Dedifferentiated amniotic fluid mesenchymal stem cell (primary cell): Measurements from ENCODE around the gene LRRC4C.
"Not testable (repeated sequence)": the region's sequence is repeated elsewhere in the genome, so short reads cannot be mapped to it uniquely, and the experiment has no call there.

Experiments
- DNase-seq: peaks from one replicate; pipeline ENCODE4 v3.0.0-alpha.2; 2016; ENCODE audit errors: extremely low spot score

LRRC4C gene

DNA sequence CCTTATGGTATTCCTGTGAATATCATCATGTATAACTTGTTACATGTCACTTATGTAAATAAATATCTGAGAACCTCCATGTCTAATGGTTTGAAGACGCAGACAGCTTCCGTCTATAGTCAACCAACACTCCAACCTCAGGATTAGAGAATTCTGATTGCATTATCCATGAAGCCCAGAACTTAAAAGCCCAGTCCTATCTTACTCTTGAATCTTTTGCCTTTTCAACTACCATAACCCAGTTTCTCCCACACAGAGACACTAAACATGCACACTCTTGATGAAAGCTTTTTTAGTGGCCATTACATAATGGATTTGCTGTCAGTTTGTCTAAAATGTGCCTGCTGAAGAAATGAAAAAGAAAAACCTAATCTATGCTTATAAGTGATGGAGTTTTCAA, 1219.2 kb downstream of the LRRC4C start:
- no peak for DNase-seq

DNA sequence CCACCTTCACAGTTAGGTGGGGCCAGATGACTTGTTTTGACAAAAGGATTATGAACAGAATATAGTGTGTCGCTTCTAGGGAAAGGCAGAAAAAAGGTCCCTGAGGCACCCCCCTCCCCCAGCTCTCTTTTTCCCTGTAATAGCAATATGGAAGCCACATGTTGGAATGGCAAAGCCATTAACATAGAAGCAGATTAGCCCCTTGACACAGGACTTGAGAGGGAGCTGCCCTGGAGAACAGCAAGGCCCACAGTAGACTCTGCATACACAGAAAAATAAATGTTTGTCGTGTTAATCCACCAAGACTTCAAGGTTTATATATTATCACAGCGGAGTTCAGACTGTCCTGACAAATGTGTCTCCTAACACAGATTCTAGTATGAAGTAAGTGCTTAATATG, 1222.9 kb downstream of the LRRC4C start:
- DNase-seq = no peak

DNA sequence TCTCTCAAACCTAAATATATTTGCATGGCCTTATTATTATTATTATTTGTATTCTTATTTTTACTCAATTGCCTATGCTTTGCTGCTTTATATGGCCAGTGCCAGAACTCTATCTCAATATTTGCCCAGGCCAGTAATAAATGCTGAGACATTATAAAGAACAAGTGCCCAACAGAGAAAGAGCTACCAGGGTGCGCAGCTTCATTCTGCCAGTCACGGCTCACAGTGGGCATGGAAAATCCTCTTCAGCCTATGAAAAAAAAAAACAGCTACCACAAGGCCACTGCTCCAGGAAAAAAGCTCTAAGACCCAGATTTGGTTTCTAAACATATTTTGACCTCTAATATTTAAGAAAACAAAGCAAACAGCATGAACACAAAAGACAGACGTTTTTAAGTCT, 1223.6 kb downstream of the LRRC4C start:
- no peak for DNase-seq

DNA sequence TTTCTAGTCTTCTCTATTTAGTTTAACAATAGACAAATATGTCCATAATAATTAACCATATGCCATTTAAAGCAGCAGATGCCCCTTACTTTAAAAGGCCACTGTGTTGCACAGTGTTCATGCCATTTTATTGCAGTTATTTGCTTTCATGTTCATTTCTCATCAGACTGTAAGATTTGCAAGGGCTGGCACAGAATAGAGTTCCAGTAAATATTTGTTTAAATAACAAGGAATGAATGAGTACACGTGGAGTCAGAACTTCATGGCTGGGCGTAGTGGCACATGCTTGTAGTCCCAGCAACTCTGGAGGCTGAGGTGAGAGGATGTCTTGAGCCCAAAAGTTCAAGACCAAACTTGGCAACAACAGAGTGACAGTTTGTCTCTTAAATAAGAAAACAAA, 1228.6 kb downstream of the LRRC4C start:
- DNase-seq = no peak

DNA sequence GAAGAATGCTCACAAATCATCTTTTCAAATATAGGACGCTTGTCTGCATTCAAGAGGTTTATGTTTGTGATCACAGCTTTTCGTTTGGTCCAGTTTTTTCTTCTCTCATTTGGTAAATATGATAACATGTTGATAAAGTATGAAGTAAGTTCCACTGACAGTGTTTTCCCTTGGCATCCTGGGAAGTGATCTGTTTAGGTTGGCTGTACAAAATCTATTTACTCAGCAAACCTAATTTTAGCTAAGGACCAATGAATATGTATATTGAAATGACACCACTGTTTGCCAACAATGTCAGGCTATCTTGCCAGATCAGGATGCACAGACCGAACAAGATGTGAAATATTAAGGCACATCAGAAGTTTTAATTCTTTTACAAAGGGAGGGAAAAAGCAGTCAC, 1230.8 kb downstream of the LRRC4C start:
- no peak for DNase-seq

DNA sequence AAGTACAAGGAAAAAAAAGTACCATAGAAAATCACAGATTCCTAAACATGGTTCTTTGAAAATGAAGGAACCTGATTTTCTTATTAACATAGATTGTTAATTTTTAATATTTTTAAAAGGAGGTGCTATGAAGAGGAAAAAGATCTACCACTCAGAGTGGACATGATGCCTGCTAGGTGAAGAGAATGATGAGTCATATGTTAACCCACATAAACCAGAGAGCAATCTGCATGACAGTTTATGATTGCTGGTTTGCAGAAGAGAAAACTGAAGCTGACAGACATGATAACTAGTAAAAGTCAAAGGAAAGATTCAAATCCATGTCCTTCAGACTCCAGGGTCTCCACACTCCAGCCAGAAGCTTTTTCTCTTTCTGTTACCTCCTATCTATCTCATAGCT, 1231.7 kb downstream of the LRRC4C start:
- no peak for DNase-seq

DNA sequence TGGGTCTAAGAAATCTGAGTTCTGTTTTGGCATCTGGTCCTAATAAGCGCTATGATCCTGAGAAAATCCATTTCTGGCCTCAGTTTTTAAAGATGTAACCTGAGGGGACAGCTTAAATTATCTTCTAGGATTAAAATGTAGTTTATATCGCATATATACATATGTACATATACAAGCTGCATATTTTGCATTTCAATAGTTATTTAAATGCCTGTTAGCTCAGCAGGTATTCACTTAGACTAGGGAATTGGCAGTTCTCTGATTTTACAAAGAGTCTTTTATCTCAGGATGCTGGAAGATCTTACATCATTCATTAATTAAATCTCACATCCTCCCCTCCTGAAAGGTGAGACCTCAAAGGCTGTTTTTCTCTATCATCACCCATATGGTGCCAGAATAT, 1232.8 kb downstream of the LRRC4C start:
- DNase-seq = no peak

DNA sequence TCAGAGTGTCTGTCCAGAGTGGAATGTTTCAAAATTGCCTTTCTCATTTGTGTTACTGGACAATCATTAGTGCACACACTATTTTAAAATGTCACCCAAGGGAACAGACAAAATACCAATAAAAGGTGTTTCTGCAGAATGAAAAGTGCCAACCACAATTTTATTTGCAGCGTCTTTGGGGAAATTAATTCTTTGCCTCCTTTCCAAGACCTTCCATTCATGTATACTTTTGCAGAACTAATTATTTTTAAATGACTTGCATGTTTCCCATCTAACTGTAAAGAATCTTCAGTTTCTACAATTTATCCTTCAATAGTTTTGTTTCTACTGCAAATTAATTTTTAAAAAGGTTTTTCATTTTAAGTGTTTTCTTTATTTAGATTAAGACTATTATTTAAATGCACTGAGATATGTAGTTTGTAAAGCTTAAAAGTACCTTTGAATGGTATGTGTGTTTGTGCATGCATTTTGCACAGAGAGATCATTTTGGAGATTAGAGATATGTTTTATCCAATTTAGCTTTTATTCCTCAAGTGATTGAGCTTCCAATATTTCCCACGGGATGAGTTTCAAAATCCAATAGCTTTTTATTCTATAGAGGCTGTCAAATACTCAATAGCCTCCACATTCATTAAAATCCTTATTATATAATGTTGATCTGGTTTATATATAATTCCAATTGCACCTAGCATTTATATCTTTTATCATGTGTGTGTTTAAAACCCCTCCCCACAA, 1235.7 kb downstream of the LRRC4C start:
- DNase-seq = no peak

DNA sequence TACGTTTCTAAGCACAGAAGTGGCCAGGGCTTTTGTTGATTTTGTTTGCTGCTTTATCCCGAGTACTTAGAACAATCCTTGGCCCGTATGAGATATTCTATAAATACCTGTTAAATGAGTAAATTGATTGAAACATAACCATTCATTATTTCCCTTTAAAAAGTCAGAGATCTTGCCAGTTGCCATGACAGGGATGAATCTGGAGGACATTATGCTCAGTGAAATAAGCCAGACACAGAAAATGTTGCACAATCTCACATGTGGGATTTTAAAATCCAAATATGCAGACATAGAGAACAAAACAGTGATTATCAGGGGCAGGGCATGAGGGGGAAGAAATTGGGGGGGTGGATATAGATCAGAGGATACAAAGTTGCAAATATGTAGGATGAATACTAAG, 1240.1 kb downstream of the LRRC4C start:
- DNase-seq = no peak

DNA sequence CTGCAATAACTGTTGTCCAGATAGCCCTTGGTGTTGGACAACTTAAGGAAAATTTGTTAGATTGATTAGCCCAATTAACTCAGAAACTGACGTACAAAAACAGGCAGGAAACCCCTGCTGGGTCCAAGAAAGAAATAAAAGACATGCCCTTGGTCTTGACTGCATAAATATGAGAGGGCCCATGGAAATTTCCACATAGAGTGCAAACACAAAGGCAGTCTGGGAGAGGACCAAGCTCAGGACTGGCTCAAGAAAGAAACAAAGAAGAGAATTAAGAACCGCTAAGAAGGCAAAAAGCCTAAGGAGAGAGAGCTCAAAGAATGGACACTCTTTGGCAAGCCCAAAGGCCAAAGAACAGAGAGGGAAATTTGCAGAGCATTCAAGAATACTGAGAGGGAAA, 1243.9 kb downstream of the LRRC4C start:
- DNase-seq = peak; percentile 10

DNA sequence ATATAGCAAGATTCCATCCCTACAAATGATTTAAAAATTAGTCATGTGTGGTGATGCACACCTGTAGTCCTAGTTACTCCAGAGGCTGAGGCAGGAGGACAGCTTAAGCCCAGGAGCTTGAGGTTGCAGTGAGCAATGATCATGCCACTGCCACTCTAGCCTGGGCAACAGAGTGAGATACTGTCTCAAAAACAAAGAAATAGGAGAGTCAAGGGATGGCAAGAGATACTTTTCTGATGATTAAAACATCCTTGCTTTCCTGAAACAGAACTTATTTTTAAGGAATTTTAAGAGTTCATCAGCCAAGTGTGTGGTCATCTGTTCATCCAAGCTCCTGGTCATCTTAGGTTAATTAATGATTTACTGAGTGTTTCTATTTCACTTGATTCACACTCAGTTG, 1252.0 kb downstream of the LRRC4C start:
- no peak for DNase-seq

DNA sequence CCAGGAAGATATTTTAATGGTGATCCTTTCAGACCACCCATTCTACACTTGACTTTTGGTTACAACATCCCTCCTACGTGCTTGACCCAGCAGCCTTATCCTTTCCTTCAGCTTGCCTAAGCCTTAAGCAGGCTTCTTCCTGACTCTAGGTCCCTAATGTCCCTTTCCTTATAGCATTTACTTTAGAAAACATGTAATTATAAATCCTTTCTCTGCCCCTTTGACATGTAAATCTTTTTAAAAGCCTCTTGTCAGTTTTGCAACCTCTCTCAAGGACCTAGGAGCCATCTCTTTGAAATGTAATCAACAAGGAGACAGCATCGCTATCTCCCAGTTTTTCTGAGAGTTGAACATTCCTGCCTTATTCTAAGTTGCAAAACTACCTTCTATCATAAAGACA, 1255.2 kb downstream of the LRRC4C start:
- DNase-seq = no peak

DNA sequence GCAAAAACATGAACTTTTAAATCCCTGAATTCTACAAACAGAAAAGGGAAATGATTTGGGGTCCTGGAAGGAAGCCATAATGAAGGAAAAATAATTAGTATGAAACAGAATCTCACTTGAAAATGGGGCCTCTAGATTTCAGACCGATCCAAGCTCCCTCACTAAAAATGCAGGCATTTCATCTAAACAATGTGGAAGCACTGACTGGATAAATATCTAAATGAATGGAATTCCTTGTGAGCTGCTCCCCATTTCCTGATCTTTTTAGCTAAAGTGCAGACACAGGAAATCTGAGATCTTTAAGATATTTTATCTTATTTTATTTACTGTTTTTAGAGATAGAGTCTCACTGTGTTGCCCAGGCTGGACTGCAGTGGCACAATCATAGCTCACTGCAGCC, 1255.8 kb downstream of the LRRC4C start:
- no peak for DNase-seq

DNA sequence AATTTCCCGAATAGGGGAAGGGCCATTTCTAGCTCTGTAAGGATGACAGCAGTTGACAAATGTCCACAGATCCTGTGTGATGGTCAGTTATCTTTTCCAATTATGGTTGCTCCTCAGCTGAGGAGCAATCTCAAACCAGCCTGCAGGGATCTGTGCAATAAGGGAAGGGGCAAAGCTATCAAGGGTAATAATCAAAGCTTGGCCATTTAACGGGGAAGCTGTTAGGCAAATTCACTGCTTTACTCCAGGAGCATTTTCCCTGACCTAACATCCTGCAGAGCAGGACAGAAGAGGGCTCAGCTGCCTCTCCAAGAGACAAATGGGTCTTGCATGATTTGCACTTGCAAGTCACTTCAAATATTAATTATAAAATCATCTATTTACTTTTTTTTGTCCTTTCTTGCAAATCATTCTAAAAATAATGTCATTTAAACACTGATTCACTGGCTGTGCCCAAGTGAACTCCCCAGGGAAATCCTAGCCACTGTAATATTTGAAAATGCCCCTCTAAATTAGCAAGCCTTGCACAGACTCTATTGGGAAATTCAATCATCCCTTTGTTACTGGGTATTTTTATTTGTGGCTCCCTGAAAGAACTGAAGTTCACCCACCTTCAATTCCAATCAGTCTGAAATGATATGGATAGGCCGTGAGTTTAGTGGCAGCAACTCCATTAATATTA, 1256.7 kb downstream of the LRRC4C start:
- no peak for DNase-seq

DNA sequence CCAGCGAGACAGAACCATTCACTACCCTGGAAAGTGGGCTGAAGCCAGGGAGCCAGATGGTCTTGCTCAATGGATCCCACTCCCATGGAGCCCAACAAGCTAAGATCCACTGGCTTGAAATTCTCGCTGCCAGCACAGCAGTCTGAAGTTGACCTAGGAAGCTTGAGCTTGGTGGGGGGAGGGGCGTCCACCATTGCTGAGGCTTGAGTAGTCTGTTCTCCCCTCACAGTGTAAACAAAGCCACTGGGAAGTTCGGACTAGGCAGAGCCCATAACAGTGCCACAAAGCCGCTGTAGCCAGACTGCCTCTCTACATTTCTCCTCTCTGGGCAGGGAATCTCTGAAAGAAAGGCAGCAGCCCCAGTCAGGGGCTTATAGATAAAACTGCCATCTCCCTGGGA, 1266.9 kb downstream of the LRRC4C start:
- DNase-seq = not testable (repeated sequence)

DNA sequence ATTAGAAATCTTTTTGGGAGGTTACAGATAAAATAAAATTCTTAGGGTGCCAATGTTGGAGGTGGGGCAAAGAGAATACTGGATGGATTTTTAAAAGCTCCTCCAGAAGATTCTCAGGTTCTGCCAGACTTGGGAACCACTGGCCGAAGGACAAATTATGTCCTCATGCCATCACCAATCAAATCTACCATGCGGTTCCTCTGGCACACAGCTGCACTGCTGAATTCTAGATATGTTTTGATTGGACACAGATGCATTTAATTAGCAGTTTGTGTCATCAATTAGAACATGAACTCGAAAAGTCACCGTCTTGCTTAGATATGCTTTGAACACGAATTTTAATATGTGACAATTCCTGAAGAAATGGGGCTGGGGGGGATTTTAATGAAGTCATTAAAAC, 1269.2 kb downstream of the LRRC4C start:
- DNase-seq = no peak

DNA sequence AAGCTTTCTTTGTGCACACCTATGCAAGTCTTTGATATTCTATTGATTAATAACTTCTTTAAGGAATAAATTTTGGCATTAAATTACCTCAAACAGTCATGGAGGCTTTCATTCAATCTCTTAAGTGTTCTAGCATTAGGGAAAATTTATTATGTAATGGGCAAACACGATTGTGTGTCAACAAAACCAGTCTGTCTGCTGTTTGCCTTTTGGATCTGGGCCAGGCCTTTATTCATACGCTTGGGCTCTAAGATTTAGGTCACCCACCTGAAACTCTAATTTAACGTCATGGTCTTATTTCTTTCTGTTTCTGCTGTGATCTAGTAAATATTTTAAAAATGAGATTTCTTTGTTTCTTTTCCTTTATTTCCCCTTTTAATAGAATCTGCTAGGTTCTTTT, 1270.6 kb downstream of the LRRC4C start:
- DNase-seq = no peak

DNA sequence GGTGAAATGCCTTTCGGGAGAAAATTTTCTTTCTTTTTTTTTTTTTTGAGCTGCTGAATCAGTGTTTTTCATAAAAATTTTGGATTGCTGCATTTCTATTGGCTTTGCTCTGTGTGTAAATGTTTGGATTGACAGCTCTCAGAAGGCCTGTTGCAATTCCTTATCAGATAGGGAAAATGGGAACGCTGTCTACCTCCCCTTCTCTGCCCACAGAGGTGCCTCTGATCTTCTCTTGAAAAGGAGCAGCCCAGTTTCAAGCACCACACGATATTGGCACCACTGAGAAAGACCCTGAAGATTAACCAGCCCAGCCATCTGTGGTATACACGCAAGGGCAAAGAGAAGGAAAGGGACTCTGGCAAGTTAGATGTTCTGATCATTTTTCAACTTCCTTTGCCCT, 1272.2 kb downstream of the LRRC4C start:
- DNase-seq = no peak

DNA sequence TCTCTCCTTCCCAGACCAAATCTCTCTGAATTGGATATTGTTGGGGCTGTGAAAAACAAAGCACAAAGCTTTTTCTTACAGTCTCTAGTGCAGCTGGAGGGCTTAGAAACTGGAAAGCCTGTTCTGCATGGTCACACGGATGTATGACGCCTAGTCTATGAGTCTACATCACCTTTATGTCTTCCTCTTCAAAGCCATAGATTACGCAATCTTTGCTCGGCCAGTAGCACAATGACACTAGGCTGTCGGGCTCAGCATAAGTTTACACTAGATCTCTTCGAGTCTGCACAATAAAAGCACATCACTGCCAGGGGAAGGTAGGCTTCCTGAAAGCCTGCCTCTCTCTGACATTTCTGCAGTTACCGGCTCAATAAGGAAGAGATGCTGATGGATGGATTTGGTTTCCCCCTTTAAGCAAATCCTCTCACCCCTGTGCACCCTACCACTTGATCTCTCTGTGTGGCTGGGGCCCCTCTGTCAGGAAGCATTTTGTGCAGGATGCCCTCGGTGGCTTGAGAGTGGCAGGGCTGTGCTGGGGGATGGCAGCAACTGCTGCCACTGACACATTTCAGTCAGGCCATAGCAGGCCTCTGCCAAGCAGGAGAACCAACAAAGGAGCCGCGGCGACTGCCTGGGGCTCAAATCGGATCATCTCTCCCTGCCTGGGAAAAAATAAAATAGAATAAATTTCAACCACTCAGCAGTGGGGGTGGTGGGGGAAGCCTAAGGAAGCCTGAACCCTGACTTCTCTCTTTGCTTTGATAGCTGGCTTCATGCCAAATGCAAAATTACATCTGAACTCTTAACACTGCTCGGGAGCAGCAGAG, 1272.8 kb downstream of the LRRC4C start:
- no peak for DNase-seq

DNA sequence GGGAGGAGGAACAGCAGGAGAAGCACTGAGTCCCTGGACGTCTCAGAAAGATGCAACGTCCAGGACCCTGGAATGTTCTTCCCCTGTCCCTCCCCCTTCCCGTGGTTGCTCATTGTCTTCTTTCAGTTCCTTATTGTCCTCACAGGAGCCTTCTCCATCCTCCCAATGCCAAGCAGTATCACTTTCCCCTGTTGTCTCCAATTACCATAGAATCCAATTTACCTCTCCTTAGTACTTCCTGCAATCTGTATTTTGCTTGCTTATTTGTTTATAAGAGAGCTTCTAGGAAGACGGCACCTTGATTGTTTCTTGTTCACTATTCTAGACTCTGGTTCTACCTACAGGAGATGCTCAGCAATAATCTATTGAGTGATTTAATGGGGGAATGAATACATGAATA, 1273.7 kb downstream of the LRRC4C start:
- no peak for DNase-seq

DNA sequence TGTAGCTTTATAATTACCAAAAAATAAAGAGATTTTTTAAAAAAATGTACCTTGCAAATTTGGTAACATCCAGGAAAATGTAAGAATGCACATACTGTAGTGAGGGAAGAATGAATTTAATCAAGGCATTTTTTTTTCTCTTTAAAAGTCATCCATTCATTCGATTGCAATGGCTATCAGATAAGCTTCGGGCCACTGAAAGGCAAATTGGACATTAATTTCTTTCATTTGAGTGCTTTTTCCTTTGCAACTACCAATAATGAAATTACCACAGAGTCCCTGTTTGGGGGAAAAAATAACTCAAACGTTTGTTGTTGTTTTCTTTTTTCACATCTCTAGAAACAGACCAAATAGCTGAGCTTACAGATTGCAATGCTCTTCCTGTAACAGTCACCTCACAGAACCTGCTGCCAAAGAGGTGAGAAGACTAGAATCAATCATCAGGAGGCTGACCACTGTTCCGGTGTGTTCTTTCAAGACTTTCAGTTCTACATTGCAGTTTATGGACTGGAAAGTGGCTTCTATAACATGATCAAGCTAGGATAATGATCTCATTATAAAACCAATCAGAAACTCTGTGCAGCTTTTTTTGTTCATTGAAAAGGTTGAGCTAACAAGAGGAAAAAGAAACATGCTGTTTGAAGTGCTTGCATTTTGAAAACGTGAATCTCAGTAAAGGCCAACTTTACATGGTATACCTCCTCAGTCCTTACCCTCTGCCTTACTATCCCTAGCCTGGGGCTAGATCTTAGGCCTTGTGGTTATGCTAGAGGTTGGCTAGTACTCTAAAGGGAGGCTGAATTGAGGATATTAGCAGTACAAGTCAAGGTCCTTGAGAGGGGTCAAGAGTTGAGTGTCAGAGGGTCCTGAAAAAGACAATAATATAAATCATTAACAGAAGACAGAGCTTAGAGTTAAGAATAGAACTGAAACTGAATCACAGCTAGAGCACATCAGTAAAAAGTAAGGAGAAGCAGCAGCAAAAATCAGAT, 1276.1 kb downstream of the LRRC4C start:
- DNase-seq = no peak

DNA sequence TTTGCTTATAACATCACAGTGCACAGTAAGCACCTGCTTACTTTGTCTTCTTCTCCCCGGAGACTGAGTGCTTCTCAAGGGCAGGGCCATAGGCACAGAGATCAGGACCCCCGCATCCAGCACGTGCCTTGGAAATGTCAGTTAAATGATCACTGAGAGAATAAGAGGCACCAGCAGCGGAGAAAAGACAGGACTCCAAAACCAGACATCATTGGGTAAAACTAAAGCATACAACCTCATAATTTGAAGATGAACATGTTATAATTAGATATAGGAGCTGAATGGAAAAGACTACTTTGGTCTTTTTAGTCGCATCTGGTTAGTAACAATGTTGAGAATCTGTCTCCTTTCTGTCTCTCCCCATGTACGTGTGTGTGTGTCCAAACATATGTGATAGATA, 1279.9 kb downstream of the LRRC4C start:
- no peak for DNase-seq
